OCI-LY7 (cell line): ENCODE data around the gene NUP50.

Source experiments
- EZH2phosphoT487 ChIP-seq: fragments of 200-600 bp; sonication (generic); IDR thresholded peaks from 2 replicates; pipeline ENCODE4 v1.6.1; 2018; ENCODE audit warnings: low read depth, borderline replicate concordance, mild to moderate bottlenecking, mixed run types, antibody characterized with exemption, low read length, moderate library complexity, mixed read lengths
- TF ChIP-seq, protein P1 (sequence below): fragments of 200-600 bp; sonication (generic); conservative IDR thresholded peaks from 2 replicates; pipeline ENCODE4 v1.5.1; 2014; ENCODE audit warnings: mild to moderate bottlenecking, antibody characterized with exemption, low read length, moderate library complexity, mixed read lengths

- TF ChIP-seq, protein P1, sequence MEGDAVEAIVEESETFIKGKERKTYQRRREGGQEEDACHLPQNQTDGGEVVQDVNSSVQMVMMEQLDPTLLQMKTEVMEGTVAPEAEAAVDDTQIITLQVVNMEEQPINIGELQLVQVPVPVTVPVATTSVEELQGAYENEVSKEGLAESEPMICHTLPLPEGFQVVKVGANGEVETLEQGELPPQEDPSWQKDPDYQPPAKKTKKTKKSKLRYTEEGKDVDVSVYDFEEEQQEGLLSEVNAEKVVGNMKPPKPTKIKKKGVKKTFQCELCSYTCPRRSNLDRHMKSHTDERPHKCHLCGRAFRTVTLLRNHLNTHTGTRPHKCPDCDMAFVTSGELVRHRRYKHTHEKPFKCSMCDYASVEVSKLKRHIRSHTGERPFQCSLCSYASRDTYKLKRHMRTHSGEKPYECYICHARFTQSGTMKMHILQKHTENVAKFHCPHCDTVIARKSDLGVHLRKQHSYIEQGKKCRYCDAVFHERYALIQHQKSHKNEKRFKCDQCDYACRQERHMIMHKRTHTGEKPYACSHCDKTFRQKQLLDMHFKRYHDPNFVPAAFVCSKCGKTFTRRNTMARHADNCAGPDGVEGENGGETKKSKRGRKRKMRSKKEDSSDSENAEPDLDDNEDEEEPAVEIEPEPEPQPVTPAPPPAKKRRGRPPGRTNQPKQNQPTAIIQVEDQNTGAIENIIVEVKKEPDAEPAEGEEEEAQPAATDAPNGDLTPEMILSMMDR, result no peak
- TF ChIP-seq EZH2phosphoT487, result no peak
These were observed 59.8 kb downstream of the NUP50 start for GRCh38 chr22:45223304-45224117.
